ENCODE results near the gene ITPRIPL1. TPM values are rescaled to one million over a fixed set of nuclear protein-coding genes. Genes with fewer than 3 reads are reported as not detected.
A peak's percentile ranks its signal among the peaks of the same experiment; 100 is the strongest.

Gene ITPRIPL1
- total and polyA plus RNA-seq, 4 donors: 0.19 to 3.1 (median 0.28) TPM

DNA sequence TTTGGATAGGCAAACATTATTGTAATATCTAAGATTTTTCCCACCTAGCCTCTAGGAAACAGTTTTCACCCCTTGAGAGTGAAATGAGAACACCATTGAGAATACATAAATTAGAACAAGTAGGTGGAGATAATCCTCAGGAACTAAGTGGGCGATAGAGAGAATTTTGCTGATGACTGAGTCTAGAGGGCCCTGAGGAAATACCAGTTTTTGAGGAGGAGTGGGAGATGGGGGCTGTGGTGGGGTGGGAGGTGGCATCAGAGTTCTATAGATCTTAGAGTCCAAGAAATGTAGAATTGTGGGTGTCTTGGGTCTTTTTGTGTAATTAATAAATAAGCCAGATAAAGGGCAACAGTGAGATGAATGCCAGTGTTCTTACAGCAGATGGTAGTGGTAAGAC is 22.3 kb downstream of the ITPRIPL1 start:
- Histone ChIP-seq H3K27ac (ENCODE audit: low read depth in 1 of 2, low read length in 2 of 2) (no peak overlapping the region), H3K9ac (ENCODE audit: low read depth in 1 of 2, low read length in 2 of 2) (no peak overlapping the region), H3K27me3 (ENCODE audit: control insufficient read depth in 4 of 4, insufficient read depth in 4 of 4, low read length in 3 of 4) (no peaks in the 10 kb centered on the region), H3K4me3 (ENCODE audit: low read depth in 1 of 3, low read length in 3 of 3) (no peak overlapping the region), H3K36me3 (ENCODE audit: control insufficient read depth in 4 of 4, insufficient read depth in 3 of 4, low read depth in 1 of 4, low read length in 3 of 4) (no peaks in the 10 kb centered on the region), H3K9me3 (ENCODE audit: control insufficient read depth in 4 of 4, low read length in 3 of 4) (no peaks in the 10 kb centered on the region), H3K4me1 (ENCODE audit: control insufficient read depth in 4 of 4, insufficient read depth in 4 of 4, low read length in 3 of 4) (no peaks in the 10 kb centered on the region)
- no peak for DNase-seq (ENCODE audit: low spot score)
- 95% methylated on average over 1 of the region's 1 CpG for WGBS
- TF ChIP-seq, protein P1, sequence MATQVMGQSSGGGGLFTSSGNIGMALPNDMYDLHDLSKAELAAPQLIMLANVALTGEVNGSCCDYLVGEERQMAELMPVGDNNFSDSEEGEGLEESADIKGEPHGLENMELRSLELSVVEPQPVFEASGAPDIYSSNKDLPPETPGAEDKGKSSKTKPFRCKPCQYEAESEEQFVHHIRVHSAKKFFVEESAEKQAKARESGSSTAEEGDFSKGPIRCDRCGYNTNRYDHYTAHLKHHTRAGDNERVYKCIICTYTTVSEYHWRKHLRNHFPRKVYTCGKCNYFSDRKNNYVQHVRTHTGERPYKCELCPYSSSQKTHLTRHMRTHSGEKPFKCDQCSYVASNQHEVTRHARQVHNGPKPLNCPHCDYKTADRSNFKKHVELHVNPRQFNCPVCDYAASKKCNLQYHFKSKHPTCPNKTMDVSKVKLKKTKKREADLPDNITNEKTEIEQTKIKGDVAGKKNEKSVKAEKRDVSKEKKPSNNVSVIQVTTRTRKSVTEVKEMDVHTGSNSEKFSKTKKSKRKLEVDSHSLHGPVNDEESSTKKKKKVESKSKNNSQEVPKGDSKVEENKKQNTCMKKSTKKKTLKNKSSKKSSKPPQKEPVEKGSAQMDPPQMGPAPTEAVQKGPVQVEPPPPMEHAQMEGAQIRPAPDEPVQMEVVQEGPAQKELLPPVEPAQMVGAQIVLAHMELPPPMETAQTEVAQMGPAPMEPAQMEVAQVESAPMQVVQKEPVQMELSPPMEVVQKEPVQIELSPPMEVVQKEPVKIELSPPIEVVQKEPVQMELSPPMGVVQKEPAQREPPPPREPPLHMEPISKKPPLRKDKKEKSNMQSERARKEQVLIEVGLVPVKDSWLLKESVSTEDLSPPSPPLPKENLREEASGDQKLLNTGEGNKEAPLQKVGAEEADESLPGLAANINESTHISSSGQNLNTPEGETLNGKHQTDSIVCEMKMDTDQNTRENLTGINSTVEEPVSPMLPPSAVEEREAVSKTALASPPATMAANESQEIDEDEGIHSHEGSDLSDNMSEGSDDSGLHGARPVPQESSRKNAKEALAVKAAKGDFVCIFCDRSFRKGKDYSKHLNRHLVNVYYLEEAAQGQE (IDR thresholded peaks at IDR 0.05): no peak
- TF ChIP-seq RAD21 (IDR thresholded peaks at IDR 0.05) (no peak), NR2F2 (IDR thresholded peaks at IDR 0.05) (no peak), JUND (IDR thresholded peaks at IDR 0.05) (no peak), FOXA1 (IDR thresholded peaks at IDR 0.05) (no peak), TAF1 (conservative IDR thresholded peaks at IDR 0.05) (no peak), FOXA2 (IDR thresholded peaks at IDR 0.05) (no peak), YY1 (IDR thresholded peaks at IDR 0.05) (no peak), GABPA (IDR thresholded peaks at IDR 0.05 in 1 of 2, conservative IDR thresholded peaks at IDR 0.05 in 1 of 2) (no peak), EGR1 (IDR thresholded peaks at IDR 0.05; ENCODE audit: low read depth in 2 of 2) (no peak), SP1 (IDR thresholded peaks at IDR 0.05) (no peak)
- TF ChIP-seq, protein P2, sequence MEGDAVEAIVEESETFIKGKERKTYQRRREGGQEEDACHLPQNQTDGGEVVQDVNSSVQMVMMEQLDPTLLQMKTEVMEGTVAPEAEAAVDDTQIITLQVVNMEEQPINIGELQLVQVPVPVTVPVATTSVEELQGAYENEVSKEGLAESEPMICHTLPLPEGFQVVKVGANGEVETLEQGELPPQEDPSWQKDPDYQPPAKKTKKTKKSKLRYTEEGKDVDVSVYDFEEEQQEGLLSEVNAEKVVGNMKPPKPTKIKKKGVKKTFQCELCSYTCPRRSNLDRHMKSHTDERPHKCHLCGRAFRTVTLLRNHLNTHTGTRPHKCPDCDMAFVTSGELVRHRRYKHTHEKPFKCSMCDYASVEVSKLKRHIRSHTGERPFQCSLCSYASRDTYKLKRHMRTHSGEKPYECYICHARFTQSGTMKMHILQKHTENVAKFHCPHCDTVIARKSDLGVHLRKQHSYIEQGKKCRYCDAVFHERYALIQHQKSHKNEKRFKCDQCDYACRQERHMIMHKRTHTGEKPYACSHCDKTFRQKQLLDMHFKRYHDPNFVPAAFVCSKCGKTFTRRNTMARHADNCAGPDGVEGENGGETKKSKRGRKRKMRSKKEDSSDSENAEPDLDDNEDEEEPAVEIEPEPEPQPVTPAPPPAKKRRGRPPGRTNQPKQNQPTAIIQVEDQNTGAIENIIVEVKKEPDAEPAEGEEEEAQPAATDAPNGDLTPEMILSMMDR (IDR thresholded peaks at IDR 0.05; ENCODE audit: low read depth, low read length, missing input control): no peak
- TF ChIP-seq, protein P3, sequence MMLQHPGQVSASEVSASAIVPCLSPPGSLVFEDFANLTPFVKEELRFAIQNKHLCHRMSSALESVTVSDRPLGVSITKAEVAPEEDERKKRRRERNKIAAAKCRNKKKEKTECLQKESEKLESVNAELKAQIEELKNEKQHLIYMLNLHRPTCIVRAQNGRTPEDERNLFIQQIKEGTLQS (IDR thresholded peaks at IDR 0.05): no peak

DNA sequence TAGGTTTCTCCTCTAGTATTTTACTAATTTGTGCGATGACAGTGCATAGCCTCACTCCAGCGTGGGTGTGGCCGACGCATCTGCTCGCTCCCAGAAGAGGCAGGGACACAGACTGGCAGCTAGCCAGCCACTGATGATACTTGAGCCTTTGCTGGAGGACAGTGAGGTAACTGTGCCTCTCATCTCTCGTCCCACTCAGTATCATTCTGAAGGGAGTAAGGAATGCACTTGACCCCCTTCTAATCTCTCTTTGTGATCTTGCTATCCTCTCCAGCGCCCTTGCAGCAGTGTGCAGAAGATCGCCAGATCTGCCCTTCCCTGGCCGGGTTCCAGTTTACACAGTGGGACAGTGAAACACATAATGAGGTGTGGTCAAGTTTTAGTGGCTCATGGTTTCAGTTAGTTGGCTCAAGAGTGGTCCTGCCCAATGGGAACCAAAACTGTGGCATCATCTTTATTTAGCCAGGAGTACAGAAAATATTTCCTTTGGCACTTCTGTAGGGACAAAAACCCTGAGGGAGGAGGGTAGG is 28.0 kb downstream of the ITPRIPL1 start:
- no peak overlapping the region for H3K4me3 ChIP-seq (ENCODE audit: low read depth in 1 of 3, low read length in 3 of 3)
- H3K9me3 ChIP-seq (ENCODE audit: control insufficient read depth in 4 of 4, low read length in 3 of 4): no peaks in the 10 kb centered on the region
- peak; percentile 85 for DNase-seq (ENCODE audit: low spot score)
- no peaks in the 10 kb centered on the region for H3K27me3 ChIP-seq (ENCODE audit: control insufficient read depth in 4 of 4, insufficient read depth in 4 of 4, low read length in 3 of 4)
- peak overlapping the region; percentile 57 to 63 for H3K27ac ChIP-seq (ENCODE audit: low read depth in 1 of 2, low read length in 2 of 2)
- TF ChIP-seq, protein P4, sequence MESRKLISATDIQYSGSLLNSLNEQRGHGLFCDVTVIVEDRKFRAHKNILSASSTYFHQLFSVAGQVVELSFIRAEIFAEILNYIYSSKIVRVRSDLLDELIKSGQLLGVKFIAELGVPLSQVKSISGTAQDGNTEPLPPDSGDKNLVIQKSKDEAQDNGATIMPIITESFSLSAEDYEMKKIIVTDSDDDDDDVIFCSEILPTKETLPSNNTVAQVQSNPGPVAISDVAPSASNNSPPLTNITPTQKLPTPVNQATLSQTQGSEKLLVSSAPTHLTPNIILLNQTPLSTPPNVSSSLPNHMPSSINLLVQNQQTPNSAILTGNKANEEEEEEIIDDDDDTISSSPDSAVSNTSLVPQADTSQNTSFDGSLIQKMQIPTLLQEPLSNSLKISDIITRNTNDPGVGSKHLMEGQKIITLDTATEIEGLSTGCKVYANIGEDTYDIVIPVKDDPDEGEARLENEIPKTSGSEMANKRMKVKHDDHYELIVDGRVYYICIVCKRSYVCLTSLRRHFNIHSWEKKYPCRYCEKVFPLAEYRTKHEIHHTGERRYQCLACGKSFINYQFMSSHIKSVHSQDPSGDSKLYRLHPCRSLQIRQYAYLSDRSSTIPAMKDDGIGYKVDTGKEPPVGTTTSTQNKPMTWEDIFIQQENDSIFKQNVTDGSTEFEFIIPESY (IDR thresholded peaks at IDR 0.05): no peak
- H3K4me1 ChIP-seq (ENCODE audit: control insufficient read depth in 4 of 4, insufficient read depth in 4 of 4, low read length in 3 of 4): peaks cover 3 to 34% (median 31%) of the 10 kb centered on the region in 4 donors
- H3K36me3 ChIP-seq (ENCODE audit: control insufficient read depth in 4 of 4, insufficient read depth in 3 of 4, low read depth in 1 of 4, low read length in 3 of 4): no peaks in the 10 kb centered on the region
- WGBS: 57% methylated on average over 9 of the region's 9 CpGs
- no peak overlapping the region for H3K9ac ChIP-seq (ENCODE audit: low read depth in 1 of 2, low read length in 2 of 2)

Measured in liver (tissue), 9 donors.